HepG2 (cell line): Measurements from ENCODE around the gene OR2H1.

ENCODE experiments used
- CC2D1A ChIP-seq: sonication (generic); formaldehyde crosslinking; IDR thresholded peaks from 2 replicates; pipeline ENCODE4 v1.8.1; 2023; ENCODE audit warnings: mild to moderate bottlenecking, missing genetic modification reagents
- CHD4 ChIP-seq: fragments of 200-600 bp; sonication (generic); IDR thresholded peaks from 2 replicates; pipeline ENCODE4 v1.7.0; 2017; ENCODE audit warnings: mild to moderate bottlenecking, low read length, borderline replicate concordance
- CTCF ChIP-seq: sonication (generic); formaldehyde crosslinking; IDR thresholded peaks from 2 replicates; pipeline ENCODE4 v1.5.0; 2020; ENCODE audit warnings: mild to moderate bottlenecking, missing genetic modification reagents, moderate library complexity
- DNMT3B ChIP-seq: conservative IDR thresholded peaks from 2 replicates; pipeline ENCODE4 v1.6.1; 2016; ENCODE audit warnings: missing biosample characterization, control low read depth
- EHMT2 ChIP-seq: fragments of 200-600 bp; sonication (generic); IDR thresholded peaks from 2 replicates; pipeline ENCODE4 v1.7.0; 2017; ENCODE audit warnings: antibody characterized with exemption, low read depth, low read length, borderline replicate concordance
- ERF ChIP-seq: IDR thresholded peaks from 2 replicates; pipeline ENCODE4 v1.6.1; 2018; ENCODE audit warnings: missing biosample characterization, missing genetic modification reagents
- FOXP1 ChIP-seq, 2 experiments: fragments of 450-650 bp in 1 of 2; IDR thresholded peaks; 2 replicates each; pipeline ENCODE4 v1.6.1; 2017 to 2018; ENCODE audit warnings: antibody characterized with exemption in 1 of 2
- HCFC1 ChIP-seq: fragments of 150-350 bp; IDR thresholded peaks from 2 replicates; pipeline ENCODE4 v1.6.1; 2014; ENCODE audit warnings: low read depth, low read length
- MXD4 ChIP-seq: IDR thresholded peaks from 2 replicates; pipeline ENCODE4 v1.6.1; 2016; ENCODE audit warnings: mild to moderate bottlenecking, missing biosample characterization, missing genetic modification reagents
- PLSCR1 ChIP-seq: sonication (generic); formaldehyde crosslinking; IDR thresholded peaks from 2 replicates; pipeline ENCODE4 v1.5.0; 2020; ENCODE audit warnings: missing genetic modification reagents, mild to moderate bottlenecking, borderline replicate concordance
- ZNF12 ChIP-seq: sonication (generic); formaldehyde crosslinking; IDR thresholded peaks from 2 replicates; pipeline ENCODE4 v1.5.0; 2020; ENCODE audit warnings: missing genetic modification reagents
- ZNF335 ChIP-seq: sonication (generic); formaldehyde crosslinking; IDR thresholded peaks from 2 replicates; pipeline ENCODE4 v1.4.0; 2020; ENCODE audit warnings: missing genetic modification reagents

- TF ChIP-seq ZNF335 (no peak), DNMT3B (CRISPR knock-in tag) (no peak), CHD4 (no peak), MXD4 (no peak), ZNF12 (no peak), CTCF (CRISPR knock-in tag) (no peak), FOXP1 (IDR thresholded peaks at IDR 0.05) (no peak), FOXP1 (CRISPR knock-in tag; IDR thresholded peaks at IDR 0.05) (no peak), ERF (no peak), EHMT2 (no peak), HCFC1 (no peak), CC2D1A (CRISPR knock-in tag) (no peak), PLSCR1 (CRISPR knock-in tag) (no peak)
Measured at GRCh38 chr6:29483735-29484134, 26.8 kb downstream of the OR2H1 start.
